Astrocyte (in vitro differentiated cells and primary cell): ENCODE measurements around the gene MYO3B. TPM values are rescaled to one million over a fixed set of nuclear protein-coding genes. Genes with fewer than 3 reads are reported as not detected.

Experiments
- DNase-seq: peaks from one replicate; pipeline ENCODE4 v3.0.0-alpha.2; 2010; ENCODE audit warnings: low read depth
- FAIRE-seq: peaks from 2 replicates; lab custom pipeline; 2011; peaks lifted over from hg19 to GRCh38; lab: Jason Lieb, UNC
- H2AFZ ChIP-seq: 2 replicates; pipeline ENCODE4 v1.6.0; 2012; ENCODE audit warnings: low read depth, low read length, inconsistent platforms
- H3K27ac ChIP-seq: 2 replicates; pipeline ENCODE4 v1.5.1; 2011; ENCODE audit warnings: low read depth, low read length, inconsistent platforms
- H3K27me3 ChIP-seq: 2 replicates; pipeline ENCODE4 v1.6.0; 2011; ENCODE audit warnings: low read length, inconsistent platforms; ENCODE audit not compliant: insufficient read depth
- H3K36me3 ChIP-seq: 2 replicates; pipeline ENCODE4 v1.5.1; 2011; ENCODE audit warnings: low read length, inconsistent platforms; ENCODE audit not compliant: insufficient read depth
- H3K4me1 ChIP-seq: 2 replicates; pipeline ENCODE4 v1.5.1; 2011; ENCODE audit warnings: low read length, inconsistent platforms; ENCODE audit not compliant: insufficient read depth
- H3K4me2 ChIP-seq: 2 replicates; pipeline ENCODE4 v1.6.0; 2012; ENCODE audit warnings: low read length, inconsistent platforms
- H3K4me3 ChIP-seq: 2 replicates; pipeline ENCODE4 v1.5.1; 2011; ENCODE audit warnings: low read depth, mild to moderate bottlenecking, low read length, inconsistent platforms; ENCODE audit not compliant: insufficient read depth
- H3K79me2 ChIP-seq: 2 replicates; pipeline ENCODE4 v1.6.0; 2012; ENCODE audit warnings: mild to moderate bottlenecking, low read length, inconsistent platforms; ENCODE audit not compliant: insufficient read depth
- H3K9ac ChIP-seq: 2 replicates; pipeline ENCODE4 v1.6.0; 2012; ENCODE audit warnings: mild to moderate bottlenecking, low read length, inconsistent platforms
- H3K9me3 ChIP-seq: 2 replicates; pipeline ENCODE4 v1.5.1; 2012; ENCODE audit warnings: low read depth, mild to moderate bottlenecking, low read length, inconsistent platforms; ENCODE audit not compliant: insufficient read depth
- H4K20me1 ChIP-seq: 2 replicates; pipeline ENCODE4 v1.6.0; 2012; ENCODE audit warnings: low read length, inconsistent platforms; ENCODE audit not compliant: insufficient read depth
- H3K27ac Mint-ChIP-seq: one replicate; pipeline ENCODE4 v1.8.0; 2021; ENCODE audit warnings: mild to moderate bottlenecking, mixed read lengths; ENCODE audit not compliant: unreplicated experiment
- H3K27me3 Mint-ChIP-seq: one replicate; pipeline ENCODE4 v1.8.0; 2021; ENCODE audit warnings: low read depth, mixed read lengths; ENCODE audit not compliant: unreplicated experiment
- H3K36me3 Mint-ChIP-seq: one replicate; pipeline ENCODE4 v1.8.0; 2021; ENCODE audit warnings: low read depth, mixed read lengths; ENCODE audit not compliant: unreplicated experiment
- H3K4me1 Mint-ChIP-seq: one replicate; pipeline ENCODE4 v1.8.0; 2021; ENCODE audit warnings: low read depth, mixed read lengths; ENCODE audit not compliant: unreplicated experiment
- H3K4me3 Mint-ChIP-seq: one replicate; pipeline ENCODE4 v1.8.0; 2021; ENCODE audit warnings: mild to moderate bottlenecking, moderate library complexity, mixed read lengths; ENCODE audit not compliant: unreplicated experiment
- H3K9me3 Mint-ChIP-seq: one replicate; pipeline ENCODE4 v1.8.0; 2021; ENCODE audit warnings: mild to moderate bottlenecking, mixed read lengths; ENCODE audit not compliant: unreplicated experiment
- CTCF ChIP-seq: IDR thresholded peaks from 2 replicates; pipeline ENCODE4 v1.5.1; 2011; ENCODE audit warnings: low read depth, mild to moderate bottlenecking, inconsistent platforms, low read length, moderate library complexity; ENCODE audit not compliant: insufficient read depth
- EZH2 ChIP-seq: IDR thresholded peaks from 2 replicates; pipeline ENCODE4 v1.6.1; 2012; ENCODE audit warnings: mild to moderate bottlenecking, low read length, inconsistent platforms; ENCODE audit not compliant: insufficient read depth
- total RNA-seq: library from RNA; stranded (reverse); gene quantifications from 2 replicates; pipeline ENCODE4 v1.2.1, GENCODE V29; 2021

MYO3B gene
- total RNA-seq, 1 donor from 2014 or later, result not detected

- Mint-ChIP-seq H3K4me1 (peaks cover 4% of the 10 kb centered on the region), H3K4me3 (no peak overlapping the region), H3K36me3 (no peaks in the 10 kb centered on the region), H3K27ac (no peak overlapping the region), H3K9me3 (no peaks in the 10 kb centered on the region), H3K27me3 (peaks cover 7% of the 10 kb centered on the region)
- DNase-seq, result no peak
- TF ChIP-seq EZH2, result no peak
- TF ChIP-seq CTCF, result no peak
- Histone ChIP-seq H3K9me3 (no peaks in the 10 kb centered on the region), H3K36me3 (no peaks in the 10 kb centered on the region), H3K27ac (no peak overlapping the region), H3K9ac (no peak overlapping the region), H2AFZ (no peak overlapping the region), H3K4me2 (no peak overlapping the region), H3K4me3 (no peak overlapping the region), H3K27me3 (peaks cover 10% of the 10 kb centered on the region), H3K79me2 (no peaks in the 10 kb centered on the region), H4K20me1 (no peaks in the 10 kb centered on the region), H3K4me1 (no peaks in the 10 kb centered on the region)
- no peak for FAIRE-seq
These were observed 336.2 kb downstream of the MYO3B start for GRCh38 chr2:170514140-170514539.

- H3K4me1 Mint-ChIP-seq, result no peaks in the 10 kb centered on the region
- H3K4me3 Mint-ChIP-seq, result no peak overlapping the region
- Histone ChIP-seq H3K4me3 (no peak overlapping the region), H3K9ac (no peak overlapping the region), H2AFZ (no peak overlapping the region), H3K36me3 (no peaks in the 10 kb centered on the region), H4K20me1 (no peaks in the 10 kb centered on the region), H3K27me3 (peaks cover 6% of the 10 kb centered on the region), H3K9me3 (no peaks in the 10 kb centered on the region), H3K79me2 (no peaks in the 10 kb centered on the region), H3K4me1 (no peaks in the 10 kb centered on the region), H3K27ac (no peak overlapping the region), H3K4me2 (no peak overlapping the region)
- no peak for TF ChIP-seq EZH2
- TF ChIP-seq CTCF, result no peak
- no peaks in the 10 kb centered on the region for H3K36me3 Mint-ChIP-seq
- DNase-seq (no peak), FAIRE-seq (no peak)
- no peaks in the 10 kb centered on the region for H3K9me3 Mint-ChIP-seq
- peaks cover 7% of the 10 kb centered on the region for H3K27me3 Mint-ChIP-seq
- no peak overlapping the region for H3K27ac Mint-ChIP-seq
These were observed 339.6 kb downstream of the MYO3B start for GRCh38 chr2:170517538-170517937.

GRCh38 chr2:170518911-170519310 lies 341.0 kb downstream of the MYO3B start:
- H3K9me3 ChIP-seq, result no peaks in the 10 kb centered on the region
- H3K79me2 ChIP-seq, result no peaks in the 10 kb centered on the region
- H3K4me2 ChIP-seq, result no peak overlapping the region
- TF ChIP-seq CTCF (no peak), EZH2 (no peak)
- no peak overlapping the region for H2AFZ ChIP-seq
- H3K27me3 ChIP-seq, result peaks cover 6% of the 10 kb centered on the region
- FAIRE-seq (no peak), DNase-seq (no peak)
- H3K27ac ChIP-seq, result no peak overlapping the region
- no peak overlapping the region for H3K4me3 ChIP-seq
- Mint-ChIP-seq H3K9me3 (no peaks in the 10 kb centered on the region), H3K4me1 (no peaks in the 10 kb centered on the region), H3K27me3 (peaks cover 7% of the 10 kb centered on the region), H3K36me3 (no peaks in the 10 kb centered on the region), H3K4me3 (no peak overlapping the region), H3K27ac (no peak overlapping the region)
- no peaks in the 10 kb centered on the region for H3K4me1 ChIP-seq
- no peaks in the 10 kb centered on the region for H4K20me1 ChIP-seq
- H3K36me3 ChIP-seq, result no peaks in the 10 kb centered on the region
- no peak overlapping the region for H3K9ac ChIP-seq
